Right lobe of liver (tissue), 6 donors: ENCODE results near the gene SPEF2. TPM values are rescaled to one million over a fixed set of nuclear protein-coding genes. Genes with fewer than 3 reads are reported as not detected.

Source experiments
- ATAC-seq, 4 donors: fragments of 200-7000 bp; cut with Tn5 transposase; one replicate each; pipeline ENCODE4 v1.9.1; 2020; ENCODE audit warnings: mild to moderate bottlenecking in 4 of 4, moderate library complexity in 4 of 4
- DNase-seq, 3 donors: peaks; one replicate each; pipeline ENCODE4 v3.0.0-alpha.2; 2020
- H3K27ac ChIP-seq, 3 donors: fragments of 200-600 bp; one replicate each; pipeline ENCODE4 v1.8.0; 2022
- H3K27me3 ChIP-seq, 2 donors: fragments of 200-600 bp; one replicate each; pipeline ENCODE4 v1.8.0; 2022
- H3K36me3 ChIP-seq, 4 donors: fragments of 200-600 bp; sonication (generic) in 1 of 4; one replicate each; pipeline versions ENCODE4 v1.5.1 to v1.8.0; 2017 to 2022; ENCODE audit warnings: control low read depth in 1 of 4
- H3K4me1 ChIP-seq, 4 donors: fragments of 200-600 bp; sonication (generic) in 1 of 4; one replicate each; pipeline versions ENCODE4 v1.5.1 to v1.8.0; 2017 to 2022; ENCODE audit warnings: control low read depth in 1 of 4
- H3K4me3 ChIP-seq, 3 donors: fragments of 200-600 bp; one replicate each; pipeline ENCODE4 v1.8.0; 2022
- H3K9me3 ChIP-seq, 4 donors: fragments of 200-600 bp; sonication (generic) in 1 of 4; one replicate each; pipeline versions ENCODE4 v1.5.1 to v1.8.0; 2017 to 2022; ENCODE audit warnings: control low read depth in 1 of 4
- CTCF ChIP-seq, 4 donors: fragments of 200-600 bp in 3 of 4; fragments of 450-650 bp in 1 of 4; IDR thresholded peaks; one replicate each; pipeline versions ENCODE4 v1.5.1 to v1.8.0; 2016 to 2022; ENCODE audit warnings: antibody characterized with exemption in 4 of 4, mild to moderate bottlenecking in 2 of 4
- POLR2A ChIP-seq: fragments of 450-650 bp; IDR thresholded peaks from one replicate; pipeline ENCODE4 v1.6.1; 2017; ENCODE audit warnings: antibody characterized with exemption, mild to moderate bottlenecking
- WGBS: methylation state at CpG from one replicate; pipeline ENCODE4 v1.1.6; 2018; ENCODE audit warnings: low coverage, low lambda C conversion rate; ENCODE audit not compliant: insufficient coverage; ENCODE audit errors: missing lambda C conversion rate; 5-methylcytosine and 5-hydroxymethylcytosine counted together
- intact Hi-C, 2 donors: fragments of 100-400 bp; cut with DNase I; formaldehyde crosslinking; loops; one replicate each; pipeline versions ENCODE4 v1.11.2 to v1.14.1; 2022
- total RNA-seq, 6 experiments: library from RNA; depleted of rRNA in 2 of 6; stranded (reverse); fragments of >200 nt in 2 of 6; fragmentation: NEBNext Ultra II Directional in 3 of 6; extraction: Animal tissue kit (Norgen Biotek cat#: 25700) in 3 of 6; gene quantifications; one replicate each; pipeline versions ENCODE4 v1.1.0 to v1.2.4, GENCODE V29; 2016 to 2023
- donor health status: DM: no; HTN: yes; CAD: no.
- donor health status: DM: no; HTN: no; CAD: no.
- donor health status: DM: no; HTN: no; CAD: no.
- donor health status: DM: no; HTN: yes; CAD: no.
- donor health status: DM: no; HTN: yes; CAD: no.

The SPEF2 gene
- total RNA-seq, 6 experiments from 2014 or later, result 0.74 to 3.3 (median 2.0) TPM

GRCh38 chr5:35674049-35674448, 56.4 kb downstream of the SPEF2 start:
- Histone ChIP-seq H3K27me3 (no peaks in the 10 kb centered on the region), H3K9me3 (no peaks in the 10 kb centered on the region), H3K4me3 (no peak overlapping the region), H3K4me1 (no peaks in the 10 kb centered on the region), H3K27ac (no peak overlapping the region), H3K36me3 (no peaks in the 10 kb centered on the region)
- no peak for DNase-seq
- TF ChIP-seq POLR2A (no peak), CTCF (IDR thresholded peaks at IDR 0.05) (no peak)
- no peak for ATAC-seq
- intact Hi-C loops, result no loop called here
- 85% methylated on average over 2 of the region's 2 CpGs for WGBS

GRCh38 chr5:35675392-35675791, 57.7 kb downstream of the SPEF2 start:
- WGBS, result 93% methylated on average over 10 of the region's 12 CpGs
- intact Hi-C loops, result no loop called here
- ATAC-seq, result no peak

GRCh38 chr5:35677878-35678277, 60.2 kb downstream of the SPEF2 start:
- no peak for DNase-seq
- WGBS, result 18% methylated on average over 4 of the region's 5 CpGs
- no peaks in the 10 kb centered on the region for H3K27me3 ChIP-seq
- intact Hi-C loops, result no loop called here
- H3K27ac ChIP-seq, result no peak overlapping the region
- no peaks in the 10 kb centered on the region for H3K36me3 ChIP-seq
- peak in 3 of 4 donors; percentile 38 to 55 (median 43) for ATAC-seq
- H3K4me1 ChIP-seq, result peaks cover 0 to 18% (median 0%) of the 10 kb centered on the region in 4 donors
- TF ChIP-seq POLR2A (no peak), CTCF (IDR thresholded peaks at IDR 0.05) (no peak)
- H3K9me3 ChIP-seq, result no peaks in the 10 kb centered on the region
- no peak overlapping the region for H3K4me3 ChIP-seq

More at GRCh38 chr5:35675392-35675791, 57.7 kb downstream of the SPEF2 start:
- Histone ChIP-seq H3K36me3 (no peaks in the 10 kb centered on the region), H3K27me3 (no peaks in the 10 kb centered on the region), H3K4me1 (no peaks in the 10 kb centered on the region), H3K4me3 (no peak overlapping the region), H3K27ac (no peak overlapping the region), H3K9me3 (no peaks in the 10 kb centered on the region)
- no peak for DNase-seq
- TF ChIP-seq POLR2A, result no peak
- no peak for TF ChIP-seq CTCF (IDR thresholded peaks at IDR 0.05)

GRCh38 chr5:35678661-35679060, 61.0 kb downstream of the SPEF2 start:
- H3K9me3 ChIP-seq, result no peaks in the 10 kb centered on the region
- TF ChIP-seq CTCF (IDR thresholded peaks at IDR 0.05) (no peak), POLR2A (no peak)
- H3K27me3 ChIP-seq, result no peaks in the 10 kb centered on the region
- no peak overlapping the region for H3K27ac ChIP-seq
- ATAC-seq (no peak), DNase-seq (no peak)
- intact Hi-C loops, result no loop called here
- peaks cover 0 to 23% (median 0%) of the 10 kb centered on the region in 4 donors for H3K4me1 ChIP-seq
- 89% methylated on average over 3 of the region's 3 CpGs for WGBS
- H3K4me3 ChIP-seq, result no peak overlapping the region
- H3K36me3 ChIP-seq, result no peaks in the 10 kb centered on the region

- ATAC-seq (no peak), DNase-seq (no peak)
- 100% methylated on average over 1 of the region's 1 CpG for WGBS
- no peaks in the 10 kb centered on the region for H3K9me3 ChIP-seq
- no peaks in the 10 kb centered on the region for H3K36me3 ChIP-seq
- no peak overlapping the region for H3K4me3 ChIP-seq
- no peaks in the 10 kb centered on the region for H3K27me3 ChIP-seq
- no peak overlapping the region for H3K27ac ChIP-seq
- TF ChIP-seq CTCF (IDR thresholded peaks at IDR 0.05), result no peak
- no peak for TF ChIP-seq POLR2A
- intact Hi-C loops, result no loop called here
- H3K4me1 ChIP-seq, result peaks cover 0 to 24% (median 0%) of the 10 kb centered on the region in 4 donors
Measured at GRCh38 chr5:35679357-35679756, 61.7 kb downstream of the SPEF2 start.
